Colonic mucosa (tissue), 4 donors: ENCODE measurements around the gene RPS6KC1. TPM values are rescaled to one million over a fixed set of nuclear protein-coding genes. Genes with fewer than 3 reads are reported as not detected.

Source experiments
- DNase-seq: peaks from one replicate; pipeline ENCODE4 v3.0.0-alpha.2; 2020
- H3K27ac ChIP-seq: fragments of 200-600 bp; one replicate; pipeline ENCODE4 v1.8.0; 2021
- H3K27me3 ChIP-seq: fragments of 200-600 bp; one replicate; pipeline ENCODE4 v1.8.0; 2021
- H3K36me3 ChIP-seq: fragments of 200-600 bp; one replicate; pipeline ENCODE4 v1.8.0; 2021
- H3K4me1 ChIP-seq: fragments of 200-600 bp; one replicate; pipeline ENCODE4 v1.8.0; 2021; ENCODE audit warnings: mild to moderate bottlenecking
- H3K4me3 ChIP-seq: fragments of 200-600 bp; one replicate; pipeline ENCODE4 v1.8.0; 2021
- H3K9ac ChIP-seq, 2 donors: one replicate each; pipeline ENCODE4 v1.7.0; 2013; ENCODE audit warnings: control low read depth in 2 of 2, low read depth in 2 of 2, low read length in 2 of 2
- H3K9me3 ChIP-seq: fragments of 200-600 bp; one replicate; pipeline ENCODE4 v1.8.0; 2021
- CTCF ChIP-seq: fragments of 200-600 bp; IDR thresholded peaks from one replicate; pipeline ENCODE4 v1.8.0; 2022; ENCODE audit warnings: antibody characterized with exemption, mild to moderate bottlenecking
- intact Hi-C: fragments of 100-400 bp; cut with DNase I; formaldehyde crosslinking; loops from one replicate; pipeline ENCODE4 v1.14.1; 2022
- total RNA-seq, 2 donors: library from RNA; stranded (reverse); fragmentation: NEBNext Ultra II Directional in 1 of 2; extraction: Animal tissue kit (Norgen Biotek cat#: 25700) in 1 of 2; gene quantifications; one replicate each; pipeline ENCODE4 v1.2.1, GENCODE V29; 2021
- donor health status: healthy.
- donor health status: DM: no; HTN: no; CAD: no.
- donor health status: DM: no; HTN: no; CAD: no.

Gene RPS6KC1
- total RNA-seq, 2 donors from 2014 or later, result 8.8 to 9.6 TPM

DNA sequence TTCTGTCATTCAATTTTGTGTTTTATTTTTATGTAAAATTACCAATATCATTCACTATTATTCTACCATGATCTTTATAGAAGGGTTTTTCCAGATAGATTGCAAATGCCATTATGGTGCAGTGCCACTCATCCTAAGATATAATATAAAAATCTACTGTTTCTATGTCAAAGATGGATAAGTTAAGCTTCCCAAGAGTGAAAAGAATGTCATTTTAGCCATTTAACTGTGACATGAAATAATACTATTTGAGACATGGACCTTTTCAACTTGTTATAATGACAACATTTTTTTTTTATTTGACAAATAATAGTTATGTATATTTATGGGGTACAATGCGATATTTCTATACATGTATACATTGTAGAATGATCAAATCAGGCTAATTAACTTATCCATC, 224.3 kb downstream of the RPS6KC1 start:
- no peaks in the 10 kb centered on the region for H3K9me3 ChIP-seq
- no peak for DNase-seq
- H3K36me3 ChIP-seq, result no peaks in the 10 kb centered on the region
- no peaks in the 10 kb centered on the region for H3K4me1 ChIP-seq
- H3K9ac ChIP-seq, result no peak overlapping the region
- no peak overlapping the region for H3K4me3 ChIP-seq
- H3K27ac ChIP-seq, result no peak overlapping the region
- no peak for TF ChIP-seq CTCF
- intact Hi-C loops, result no loop called here
- H3K27me3 ChIP-seq, result no peaks in the 10 kb centered on the region

DNA sequence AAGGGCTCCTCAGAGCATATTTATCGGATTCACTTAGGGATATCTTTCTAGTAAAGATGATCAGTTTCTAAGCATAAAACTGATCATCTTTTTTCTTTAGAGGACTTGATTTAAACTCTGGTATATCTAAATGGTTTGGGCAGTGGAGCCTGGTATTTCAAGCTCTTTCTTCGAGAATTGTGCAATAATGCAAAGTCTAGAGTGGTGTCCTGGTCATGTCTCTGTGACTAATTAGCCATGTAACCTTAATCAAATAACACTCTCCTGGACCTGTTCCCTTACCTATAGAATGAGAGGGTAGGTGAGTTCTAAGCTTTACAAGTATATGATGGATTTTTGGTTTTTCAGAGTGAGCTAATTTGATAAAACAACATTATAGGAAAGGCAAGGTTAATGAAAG, 225.2 kb downstream of the RPS6KC1 start:
- DNase-seq, result no peak
- TF ChIP-seq CTCF, result no peak
- intact Hi-C loops, result no loop called here
- Histone ChIP-seq H3K9ac (no peak overlapping the region), H3K27me3 (no peaks in the 10 kb centered on the region), H3K27ac (no peak overlapping the region), H3K4me3 (no peak overlapping the region), H3K9me3 (no peaks in the 10 kb centered on the region), H3K36me3 (no peaks in the 10 kb centered on the region), H3K4me1 (no peaks in the 10 kb centered on the region)

- H3K4me3 ChIP-seq, result no peak overlapping the region
- DNase-seq, result no peak
- intact Hi-C loops, result no loop called here
- H3K36me3 ChIP-seq, result no peaks in the 10 kb centered on the region
- no peak overlapping the region for H3K27ac ChIP-seq
- no peak overlapping the region for H3K9ac ChIP-seq
- H3K4me1 ChIP-seq, result no peaks in the 10 kb centered on the region
- H3K27me3 ChIP-seq, result no peaks in the 10 kb centered on the region
- no peaks in the 10 kb centered on the region for H3K9me3 ChIP-seq
- no peak for TF ChIP-seq CTCF
Measured at GRCh38 chr1:213277036-213277435, 226.0 kb downstream of the RPS6KC1 start.

DNA sequence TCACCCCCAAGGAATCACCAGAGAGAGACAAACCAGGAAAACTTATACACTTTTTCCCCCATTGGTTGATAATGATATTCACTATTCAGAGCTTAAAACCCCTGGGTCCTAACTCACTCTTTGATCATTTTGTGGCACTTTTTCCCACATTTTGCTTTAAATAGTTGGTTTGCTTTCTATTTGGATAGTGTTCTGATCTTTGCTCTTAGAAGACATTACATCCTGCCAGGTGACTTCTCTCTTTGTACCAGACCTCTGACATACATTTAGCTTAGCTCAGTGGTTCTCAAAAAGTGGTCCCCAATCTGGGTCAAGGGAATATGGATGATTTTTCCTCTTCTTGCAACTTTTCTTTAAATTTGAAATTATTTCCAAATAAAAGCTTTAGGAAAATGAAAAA, 228.4 kb downstream of the RPS6KC1 start:
- TF ChIP-seq CTCF, result no peak

DNA sequence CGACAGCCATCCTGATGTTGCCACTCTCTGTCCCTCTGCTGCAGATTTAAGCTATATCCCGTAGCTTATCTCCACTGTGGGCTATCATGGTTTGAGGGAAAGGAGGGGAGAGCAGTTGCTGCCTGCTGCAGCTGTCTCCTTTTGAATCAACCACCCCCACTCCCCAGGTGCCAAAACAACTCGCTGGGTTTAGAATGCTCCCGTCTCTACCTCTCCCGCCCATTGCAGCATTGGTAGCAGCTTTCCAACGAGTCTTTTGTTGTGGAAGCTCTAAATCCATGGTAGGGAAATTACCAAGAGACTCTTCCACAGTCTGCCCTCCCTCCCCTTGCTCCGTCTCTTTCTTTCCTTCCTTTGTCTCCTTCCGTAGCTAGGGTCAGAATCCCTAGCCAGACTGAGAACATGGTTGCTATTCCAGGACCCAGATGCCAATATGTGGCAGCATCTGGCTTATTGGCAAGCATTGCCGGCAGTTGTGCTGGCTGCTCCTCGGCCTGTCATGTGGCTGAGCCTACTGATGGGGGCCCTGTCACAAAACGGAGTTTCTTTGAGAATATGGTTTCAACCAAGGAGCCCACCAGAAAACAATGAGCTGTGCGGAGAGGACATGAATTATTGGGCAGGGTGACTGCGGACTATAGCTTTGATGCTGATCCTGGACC, 230.7 kb downstream of the RPS6KC1 start:
- no peak for TF ChIP-seq CTCF

More for the DNA sequence above, 228.4 kb downstream of the RPS6KC1 start:
- Histone ChIP-seq H3K27me3 (no peaks in the 10 kb centered on the region), H3K27ac (no peak overlapping the region), H3K4me1 (no peaks in the 10 kb centered on the region), H3K36me3 (no peaks in the 10 kb centered on the region), H3K9ac (no peak overlapping the region), H3K4me3 (no peak overlapping the region), H3K9me3 (no peaks in the 10 kb centered on the region)
- no peak for DNase-seq
- intact Hi-C loops, result no loop called here

More for the DNA sequence above, 230.7 kb downstream of the RPS6KC1 start:
- Histone ChIP-seq H3K27ac (no peak overlapping the region), H3K4me1 (no peaks in the 10 kb centered on the region), H3K9me3 (no peaks in the 10 kb centered on the region), H3K4me3 (no peak overlapping the region), H3K27me3 (no peaks in the 10 kb centered on the region), H3K9ac (no peak overlapping the region), H3K36me3 (no peaks in the 10 kb centered on the region)
- intact Hi-C loops, result no loop called here
- DNase-seq, result no peak
